Uterus (tissue), 2 donors: ENCODE results near the gene TROAP.

Source experiments
- POLR2A ChIP-seq, 2 donors: fragments of 450-650 bp; IDR thresholded peaks; one replicate each; pipeline ENCODE4 v1.6.1; 2016; ENCODE audit warnings: antibody characterized with exemption in 2 of 2, mild to moderate bottlenecking in 1 of 2, moderate library complexity in 1 of 2
- TF ChIP-seq, protein P1 (sequence below), 4 experiments: fragments of 200-600 bp in 2 of 4; fragments of 450-650 bp in 2 of 4; sonication (generic) in 2 of 4; IDR thresholded peaks; one replicate each; pipeline ENCODE4 v1.5.1; 2016 to 2019; ENCODE audit warnings: antibody characterized with exemption in 4 of 4, mild to moderate bottlenecking in 2 of 4, moderate library complexity in 1 of 4

DNA sequence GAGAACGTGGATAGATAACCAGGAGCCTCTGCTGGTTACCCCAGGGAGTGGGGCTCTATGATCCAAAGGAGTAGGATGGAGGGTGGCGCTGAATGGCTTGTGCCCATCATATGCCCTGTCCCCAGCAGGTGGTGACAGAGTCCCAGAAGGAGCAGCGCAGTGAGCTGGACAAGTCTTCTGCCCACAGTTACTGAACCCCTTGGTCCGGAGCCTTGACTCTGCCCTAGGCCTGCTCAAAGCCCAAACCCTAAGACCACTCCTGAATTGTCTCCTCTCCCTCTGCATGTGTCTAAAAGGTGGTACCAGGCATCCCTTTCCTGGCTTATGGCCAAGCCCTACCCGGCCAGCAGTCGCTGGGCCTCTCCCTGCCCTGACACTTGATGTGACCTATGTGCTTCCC lies 24.9 kb upstream of the TROAP start:
- TF ChIP-seq, protein P1, sequence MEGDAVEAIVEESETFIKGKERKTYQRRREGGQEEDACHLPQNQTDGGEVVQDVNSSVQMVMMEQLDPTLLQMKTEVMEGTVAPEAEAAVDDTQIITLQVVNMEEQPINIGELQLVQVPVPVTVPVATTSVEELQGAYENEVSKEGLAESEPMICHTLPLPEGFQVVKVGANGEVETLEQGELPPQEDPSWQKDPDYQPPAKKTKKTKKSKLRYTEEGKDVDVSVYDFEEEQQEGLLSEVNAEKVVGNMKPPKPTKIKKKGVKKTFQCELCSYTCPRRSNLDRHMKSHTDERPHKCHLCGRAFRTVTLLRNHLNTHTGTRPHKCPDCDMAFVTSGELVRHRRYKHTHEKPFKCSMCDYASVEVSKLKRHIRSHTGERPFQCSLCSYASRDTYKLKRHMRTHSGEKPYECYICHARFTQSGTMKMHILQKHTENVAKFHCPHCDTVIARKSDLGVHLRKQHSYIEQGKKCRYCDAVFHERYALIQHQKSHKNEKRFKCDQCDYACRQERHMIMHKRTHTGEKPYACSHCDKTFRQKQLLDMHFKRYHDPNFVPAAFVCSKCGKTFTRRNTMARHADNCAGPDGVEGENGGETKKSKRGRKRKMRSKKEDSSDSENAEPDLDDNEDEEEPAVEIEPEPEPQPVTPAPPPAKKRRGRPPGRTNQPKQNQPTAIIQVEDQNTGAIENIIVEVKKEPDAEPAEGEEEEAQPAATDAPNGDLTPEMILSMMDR (IDR thresholded peaks at IDR 0.05): no peak
- no peak for TF ChIP-seq POLR2A (IDR thresholded peaks at IDR 0.05)
